Neuronal stem cell (in vitro differentiated cells): ENCODE results near the gene IFI27L2.
A peak's percentile ranks its signal among the peaks of the same experiment; 100 is the strongest.

Experiments used
- DNase-seq: peaks from one replicate; pipeline ENCODE4 v3.0.0-alpha.2; 2013; ENCODE audit warnings: low spot score
- H2AFZ ChIP-seq: one replicate; pipeline ENCODE4 v1.6.1; 2013; ENCODE audit warnings: mild to moderate bottlenecking, low read length, inconsistent platforms
- H2AK5ac ChIP-seq: 2 replicates; pipeline ENCODE4 v1.6.1; 2013; ENCODE audit warnings: low read depth, mild to moderate bottlenecking, inconsistent platforms, low read length, moderate library complexity, mixed read lengths
- H2BK120ac ChIP-seq: 2 replicates; pipeline ENCODE4 v1.6.1; 2013; ENCODE audit warnings: low read depth, mild to moderate bottlenecking, inconsistent platforms, low read length, moderate library complexity, mixed read lengths
- H2BK12ac ChIP-seq: one replicate; pipeline ENCODE4 v1.6.1; 2013; ENCODE audit warnings: low read length, inconsistent platforms
- H2BK15ac ChIP-seq: 2 replicates; pipeline ENCODE4 v1.6.1; 2013; ENCODE audit warnings: mild to moderate bottlenecking, low read length, inconsistent platforms, mixed read lengths
- H2BK5ac ChIP-seq: one replicate; pipeline ENCODE4 v1.6.1; 2013; ENCODE audit warnings: inconsistent platforms, mild to moderate bottlenecking, low read length, moderate library complexity
- H3K14ac ChIP-seq: one replicate; pipeline ENCODE4 v1.6.1; 2013; ENCODE audit warnings: low read length, inconsistent platforms
- H3K18ac ChIP-seq: 2 replicates; pipeline ENCODE4 v1.6.1; 2013; ENCODE audit warnings: low read length, inconsistent platforms
- H3K23ac ChIP-seq: 2 replicates; pipeline ENCODE4 v1.6.1; 2013; ENCODE audit warnings: low read depth, mild to moderate bottlenecking, mixed read lengths, low read length, inconsistent platforms; ENCODE audit not compliant: poor library complexity
- H3K27ac ChIP-seq: replicated peaks from 3 replicates; pipeline ENCODE4 v1.5.1; 2013; ENCODE audit warnings: low read length, inconsistent platforms
- H3K27me3 ChIP-seq, 3 experiments: 2 replicates each; pipeline ENCODE4 v1.6.1; 2013; ENCODE audit warnings: low read length in 3 of 3, mild to moderate bottlenecking in 2 of 3, inconsistent platforms in 1 of 3, low read depth in 1 of 3, mixed read lengths in 1 of 3, moderate library complexity in 1 of 3; ENCODE audit not compliant: control insufficient read depth in 3 of 3, insufficient read depth in 3 of 3
- H3K36me3 ChIP-seq, 2 donors: replicated peaks in 1 of 2; 2 replicates each; pipeline ENCODE4 v1.6.1; 2013; ENCODE audit warnings: low read length in 2 of 2; ENCODE audit not compliant: control insufficient read depth in 2 of 2, insufficient read depth in 2 of 2
- H3K4ac ChIP-seq: 2 replicates; pipeline ENCODE4 v1.6.1; 2013; ENCODE audit warnings: inconsistent platforms, mild to moderate bottlenecking, low read length, moderate library complexity
- H3K4me1 ChIP-seq, 2 donors: 1 replicate in 1 of 2; 2 replicates in 1 of 2; pipeline ENCODE4 v1.6.1; 2013; ENCODE audit warnings: low read length in 2 of 2, low read depth in 1 of 2; ENCODE audit not compliant: control insufficient read depth in 2 of 2, insufficient read depth in 1 of 2
- H3K4me2 ChIP-seq: one replicate; pipeline ENCODE4 v1.6.1; 2013; ENCODE audit warnings: mild to moderate bottlenecking, low read length, inconsistent platforms; ENCODE audit not compliant: insufficient read depth, poor library complexity, severe bottlenecking
- H3K4me3 ChIP-seq, 2 donors: 2 replicates each; pipeline ENCODE4 v1.5.1; 2013; ENCODE audit warnings: low read length in 2 of 2, mild to moderate bottlenecking in 2 of 2, inconsistent platforms in 1 of 2, moderate library complexity in 1 of 2
- H3K79me1 ChIP-seq: one replicate; pipeline ENCODE4 v1.6.1; 2013; ENCODE audit warnings: low read depth, mild to moderate bottlenecking, inconsistent platforms, low read length, moderate library complexity
- H3K9ac ChIP-seq: one replicate; pipeline ENCODE4 v1.6.1; 2013; ENCODE audit warnings: mild to moderate bottlenecking, low read depth, low read length, inconsistent platforms; ENCODE audit not compliant: poor library complexity
- H3K9me3 ChIP-seq, 2 donors: replicated peaks in 1 of 2; 2 replicates each; pipeline versions ENCODE3 to v1.6.1; 2013; ENCODE audit warnings: low read length in 2 of 2, mild to moderate bottlenecking in 2 of 2, inconsistent platforms in 1 of 2, low read depth in 1 of 2, mixed read lengths in 1 of 2, moderate library complexity in 1 of 2; ENCODE audit not compliant: control insufficient read depth in 2 of 2, insufficient read depth in 1 of 2
- H4K8ac ChIP-seq: one replicate; pipeline ENCODE4 v1.6.1; 2013; ENCODE audit warnings: low read depth, mild to moderate bottlenecking, inconsistent platforms, low read length, moderate library complexity
- H4K91ac ChIP-seq: one replicate; pipeline ENCODE4 v1.6.1; 2013; ENCODE audit warnings: low read length, low read depth, mild to moderate bottlenecking, inconsistent platforms; ENCODE audit not compliant: poor library complexity
- WGBS, 2 donors: extraction: QIAGEN DNeasy Blood & Tissue Kit; methylation state at CpG; one replicate each; pipeline ENCODE4 v1.1.7; 2013; ENCODE audit warnings: missing lambda C conversion rate in 2 of 2, mixed read lengths in 1 of 2; ENCODE audit not compliant: insufficient read length in 2 of 2, insufficient replicate concordance in 1 of 2; ENCODE audit errors: extremely low coverage in 2 of 2; 5-methylcytosine and 5-hydroxymethylcytosine counted together

IFI27L2 gene

DNA sequence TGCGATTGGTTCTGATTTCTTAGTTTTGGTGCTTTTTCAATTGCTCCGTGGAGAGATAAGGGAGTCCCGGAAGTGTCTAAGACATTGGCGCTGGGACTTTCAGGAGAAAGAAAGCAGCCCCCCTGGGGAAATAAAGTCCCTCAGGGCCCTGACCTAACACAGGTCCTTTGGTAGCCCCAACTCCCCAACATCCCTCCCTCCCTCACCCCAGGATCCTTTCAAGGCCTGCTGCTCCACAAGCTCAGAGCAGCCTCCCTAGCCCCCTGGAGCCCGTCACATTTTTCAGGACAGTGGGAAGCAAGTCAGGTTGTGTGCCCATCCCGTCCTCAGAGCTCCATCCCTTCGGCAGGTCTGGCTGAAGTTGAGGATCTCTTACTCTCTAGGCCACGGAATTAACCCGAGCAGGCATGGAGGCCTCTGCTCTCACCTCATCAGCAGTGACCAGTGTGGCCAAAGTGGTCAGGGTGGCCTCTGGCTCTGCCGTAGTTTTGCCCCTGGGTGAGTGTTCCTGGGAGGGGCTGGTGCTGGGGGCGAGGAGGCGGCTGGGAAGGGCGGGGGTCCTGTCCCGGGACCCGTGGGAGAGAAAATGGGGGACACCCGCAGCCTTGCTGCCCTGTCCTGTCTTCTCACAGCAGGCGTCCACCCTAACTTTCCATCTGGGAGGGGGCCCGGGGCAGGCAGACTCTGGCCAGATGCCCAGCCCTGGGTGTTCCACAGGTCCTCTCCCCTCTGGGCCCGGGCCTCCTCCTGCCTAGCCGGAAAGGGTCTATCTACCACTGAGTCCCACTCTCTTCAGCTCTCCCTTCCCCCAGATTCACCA lies 17.9 kb downstream of the IFI27L2 start:
- no peak overlapping the region for H3K27ac ChIP-seq
- no CpG with 5 or more reads among the region's 20 CpGs for WGBS, 2 donors

DNA sequence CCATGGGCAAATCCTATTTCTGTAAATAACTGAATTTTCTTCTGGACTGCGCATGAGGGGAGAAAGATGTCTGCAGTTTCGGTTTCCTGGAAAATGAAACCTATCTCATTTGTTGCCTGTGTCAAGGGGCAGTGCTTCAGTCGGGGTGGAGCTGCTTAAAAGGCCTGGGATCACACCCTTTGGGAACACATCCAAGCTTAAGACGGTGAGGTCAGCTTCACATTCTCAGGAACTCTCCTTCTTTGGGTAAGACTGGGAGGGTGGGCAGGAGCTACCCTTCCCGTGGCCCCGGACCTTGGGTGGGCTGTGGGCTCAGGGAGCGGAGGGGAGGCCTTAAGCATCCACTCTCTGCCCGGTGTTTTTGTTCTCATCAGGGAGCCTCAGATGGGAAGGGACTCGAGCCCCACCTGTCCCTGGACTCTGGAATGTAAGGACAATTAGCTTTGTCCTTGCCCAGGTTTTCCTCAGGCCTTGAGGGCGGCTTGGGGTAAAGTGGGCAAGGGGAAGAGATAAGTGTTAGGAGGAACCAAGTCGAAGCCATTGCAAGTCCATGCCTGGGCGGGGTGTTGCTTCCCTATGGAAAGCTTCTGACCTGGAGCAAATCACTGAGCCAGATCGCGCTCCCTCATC lies 18.7 kb downstream of the IFI27L2 start, which contains the start of gene IFI27:
Gene IFI27 (plus strand): TSS at position 185 of the 630 bp plus-strand sequence.
- peak within 1 kb of the TSS; percentile 33 for H2AK5ac ChIP-seq
- no CpG with 5 or more reads among the region's 14 CpGs for WGBS, 2 donors
- no peak for DNase-seq

More for the DNA sequence above, 17.9 kb downstream of the IFI27L2 start:
- Histone ChIP-seq H3K18ac (peak overlapping the region; percentile 27), H3K9me3 (peaks cover 0 to 1% of the 10 kb centered on the region in 2 donors), H3K4me1 (peaks cover 3 to 4% of the 10 kb centered on the region in 2 donors), H3K79me1 (no peaks in the 10 kb centered on the region), H3K14ac (no peak overlapping the region), H2AK5ac (peak overlapping the region; percentile 33), H3K4me2 (no peak overlapping the region), H2BK15ac (no peak overlapping the region), H3K23ac (peak overlapping the region; percentile 21), H2BK12ac (no peak overlapping the region), H4K8ac (no peak overlapping the region), H3K36me3 (no peaks in the 10 kb centered on the region), H3K27me3 (no peaks in the 10 kb centered on the region), H2AFZ (no peak overlapping the region), H3K9ac (no peak overlapping the region), H2BK120ac (no peak overlapping the region), H4K91ac (no peak overlapping the region), H2BK5ac (no peak overlapping the region), H3K4ac (no peak overlapping the region), H3K4me3 (no peak overlapping the region)
- DNase-seq, result no peak

DNA sequence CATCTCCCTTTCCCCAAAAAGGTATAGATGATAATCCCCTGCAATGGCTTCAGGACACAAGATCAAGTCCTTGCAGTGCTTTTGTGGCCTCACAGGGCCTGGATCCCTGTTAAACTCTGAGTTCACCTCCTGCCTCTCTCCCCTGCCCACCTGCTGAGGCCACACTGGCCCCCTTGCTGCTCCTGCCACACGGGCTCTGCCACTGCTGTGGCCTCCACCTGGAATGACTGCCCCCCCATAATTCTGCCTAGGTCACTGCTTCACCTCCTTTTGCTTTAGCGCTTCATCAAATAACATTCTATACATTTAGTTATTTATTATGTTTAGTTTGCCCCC lies 19.5 kb downstream of the IFI27L2 start:
- H3K4ac ChIP-seq, result no peak overlapping the region
- no peaks in the 10 kb centered on the region for H3K27me3 ChIP-seq
- H3K4me2 ChIP-seq, result no peak overlapping the region
- no peaks in the 10 kb centered on the region for H3K79me1 ChIP-seq
- H3K14ac ChIP-seq, result no peak overlapping the region
- DNase-seq, result no peak
- no peak overlapping the region for H2AFZ ChIP-seq
- H3K27ac ChIP-seq, result no peak overlapping the region
- H2BK5ac ChIP-seq, result no peak overlapping the region
- WGBS, 2 donors, result no CpG with 5 or more reads among the region's 2 CpGs
- no peak overlapping the region for H3K4me3 ChIP-seq
- no peak overlapping the region for H2AK5ac ChIP-seq
- H4K8ac ChIP-seq, result no peak overlapping the region
- H3K18ac ChIP-seq, result peak overlapping the region; percentile 22
- H2BK120ac ChIP-seq, result no peak overlapping the region
- peaks cover 3 to 5% of the 10 kb centered on the region in 2 donors for H3K4me1 ChIP-seq
- H3K36me3 ChIP-seq, result no peaks in the 10 kb centered on the region
- no peak overlapping the region for H4K91ac ChIP-seq
- H2BK15ac ChIP-seq, result no peak overlapping the region
- H2BK12ac ChIP-seq, result no peak overlapping the region
- no peak overlapping the region for H3K9ac ChIP-seq
- H3K23ac ChIP-seq, result no peak overlapping the region
- peaks cover 0 to 1% of the 10 kb centered on the region in 2 donors for H3K9me3 ChIP-seq

More for the DNA sequence above, 18.7 kb downstream of the IFI27L2 start, which contains the start of gene IFI27:
- Histone ChIP-seq H4K91ac (no peak within 1 kb of the TSS), H3K9ac (no peak within 1 kb of the TSS), H3K14ac (no peak within 1 kb of the TSS), H2BK12ac (no peak within 1 kb of the TSS), H3K4me1 (peaks cover 3 to 4% of the 10 kb centered on the region in 2 donors), H3K36me3 (no peaks in the 10 kb centered on the region), H2BK5ac (no peak within 1 kb of the TSS), H3K27ac (no peak within 1 kb of the TSS), H3K9me3 (peaks cover 0 to 1% of the 10 kb centered on the region in 2 donors), H3K27me3 (no peaks in the 10 kb centered on the region), H4K8ac (no peak within 1 kb of the TSS), H3K4ac (no peak within 1 kb of the TSS), H2BK15ac (no peak within 1 kb of the TSS), H3K79me1 (no peaks in the 10 kb centered on the region), H2AFZ (no peak within 1 kb of the TSS), H3K23ac (peak within 1 kb of the TSS; percentile 21), H2BK120ac (no peak within 1 kb of the TSS), H3K18ac (peak within 1 kb of the TSS; percentile 70), H3K4me3 (no peak within 1 kb of the TSS), H3K4me2 (no peak within 1 kb of the TSS)

DNA sequence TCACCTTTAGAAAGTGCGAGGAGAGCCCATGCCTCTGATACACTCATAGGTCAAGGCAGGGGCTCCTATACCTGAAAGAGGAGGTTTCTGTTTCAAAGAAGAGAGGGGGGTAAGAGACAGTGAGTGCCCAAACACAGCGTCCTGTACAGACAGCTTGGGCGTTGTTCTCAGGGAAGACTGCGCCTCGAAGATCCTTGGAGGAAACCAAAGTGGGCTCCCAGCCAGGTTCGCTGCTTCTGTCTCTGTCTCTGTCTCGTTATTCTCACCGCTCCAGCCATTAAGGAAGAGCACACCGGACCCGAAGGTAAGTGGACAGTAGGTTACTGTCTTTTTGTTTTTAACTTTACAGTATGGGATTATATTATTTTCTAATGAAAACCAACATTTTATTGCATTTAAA lies 24.7 kb downstream of the IFI27L2 start:
- H3K4ac ChIP-seq, result no peak overlapping the region
- H3K4me2 ChIP-seq, result no peak overlapping the region
- H3K9me3 ChIP-seq, result no peaks in the 10 kb centered on the region
- no peak overlapping the region for H3K23ac ChIP-seq
- H2AFZ ChIP-seq, result no peak overlapping the region
- no peak overlapping the region for H2BK120ac ChIP-seq
- no peak overlapping the region for H2BK15ac ChIP-seq
- no peak overlapping the region for H3K18ac ChIP-seq
- no peak overlapping the region for H3K9ac ChIP-seq
- peaks cover 1 to 3% of the 10 kb centered on the region in 2 donors for H3K4me1 ChIP-seq
- H4K8ac ChIP-seq, result no peak overlapping the region
- H3K79me1 ChIP-seq, result no peaks in the 10 kb centered on the region
- no peak for DNase-seq
- H3K36me3 ChIP-seq, result peaks cover 0 to 13% of the 10 kb centered on the region in 2 donors
- H2AK5ac ChIP-seq, result no peak overlapping the region
- no peak overlapping the region for H3K27ac ChIP-seq
- no peak overlapping the region for H3K4me3 ChIP-seq
- H4K91ac ChIP-seq, result no peak overlapping the region
- H3K27me3 ChIP-seq, result no peaks in the 10 kb centered on the region
- no peak overlapping the region for H3K14ac ChIP-seq
- no peak overlapping the region for H2BK12ac ChIP-seq
- WGBS, 2 donors, result no CpG with 5 or more reads among the region's 10 CpGs
- H2BK5ac ChIP-seq, result no peak overlapping the region
